ENCODE results near the gene RAI1.

RAI1 gene

GRCh38 chr17:17810084-17810894 is 129.0 kb downstream of the RAI1 start:
- ChIA-PET POLR2A (no interaction called here), CTCF (interaction anchor here (1.1 to 7.7 kb wide), 7 partner anchors 8 to 223 kb away, joined by 3 to 93 read pairs (median 17); no protein-coding TSS in a partner anchor)
- DNase-seq (ENCODE audit: extremely low spot score) = no peak
- TF ChIP-seq, protein P1, sequence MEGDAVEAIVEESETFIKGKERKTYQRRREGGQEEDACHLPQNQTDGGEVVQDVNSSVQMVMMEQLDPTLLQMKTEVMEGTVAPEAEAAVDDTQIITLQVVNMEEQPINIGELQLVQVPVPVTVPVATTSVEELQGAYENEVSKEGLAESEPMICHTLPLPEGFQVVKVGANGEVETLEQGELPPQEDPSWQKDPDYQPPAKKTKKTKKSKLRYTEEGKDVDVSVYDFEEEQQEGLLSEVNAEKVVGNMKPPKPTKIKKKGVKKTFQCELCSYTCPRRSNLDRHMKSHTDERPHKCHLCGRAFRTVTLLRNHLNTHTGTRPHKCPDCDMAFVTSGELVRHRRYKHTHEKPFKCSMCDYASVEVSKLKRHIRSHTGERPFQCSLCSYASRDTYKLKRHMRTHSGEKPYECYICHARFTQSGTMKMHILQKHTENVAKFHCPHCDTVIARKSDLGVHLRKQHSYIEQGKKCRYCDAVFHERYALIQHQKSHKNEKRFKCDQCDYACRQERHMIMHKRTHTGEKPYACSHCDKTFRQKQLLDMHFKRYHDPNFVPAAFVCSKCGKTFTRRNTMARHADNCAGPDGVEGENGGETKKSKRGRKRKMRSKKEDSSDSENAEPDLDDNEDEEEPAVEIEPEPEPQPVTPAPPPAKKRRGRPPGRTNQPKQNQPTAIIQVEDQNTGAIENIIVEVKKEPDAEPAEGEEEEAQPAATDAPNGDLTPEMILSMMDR (IDR thresholded peaks at IDR 0.05; ENCODE audit: control extremely low read depth, extremely low read depth, low read depth, missing control alignments) = no peak

DNA sequence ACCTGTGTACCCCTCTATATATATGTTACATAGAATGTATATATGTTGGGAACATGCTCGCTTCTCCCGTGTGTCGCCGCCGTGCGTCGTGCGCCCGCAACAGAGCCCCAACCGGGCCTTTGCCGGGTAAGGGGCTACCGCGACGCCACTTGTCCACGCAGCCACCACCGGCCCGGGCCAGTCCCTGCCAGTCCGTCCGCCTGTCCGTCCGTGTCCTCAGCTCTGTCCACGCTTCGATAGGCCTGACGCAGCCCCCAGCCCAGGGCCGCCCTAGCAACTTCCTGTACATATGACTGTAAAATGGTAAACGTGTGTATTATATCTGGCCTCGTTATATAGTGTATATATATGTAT is 129.6 kb downstream of the RAI1 start:
- POLR2A ChIA-PET = no interaction called here
- TF ChIP-seq, protein P1 (IDR thresholded peaks at IDR 0.05; ENCODE audit: control extremely low read depth, extremely low read depth, low read depth, missing control alignments) = no peak
- CTCF ChIA-PET = interaction anchor here (0.9 to 7.7 kb wide), 14 partner anchors 10 to 223 kb away, joined by 3 to 93 read pairs (median 10); no protein-coding TSS in a partner anchor
- no peak for DNase-seq (ENCODE audit: extremely low spot score)

DNA sequence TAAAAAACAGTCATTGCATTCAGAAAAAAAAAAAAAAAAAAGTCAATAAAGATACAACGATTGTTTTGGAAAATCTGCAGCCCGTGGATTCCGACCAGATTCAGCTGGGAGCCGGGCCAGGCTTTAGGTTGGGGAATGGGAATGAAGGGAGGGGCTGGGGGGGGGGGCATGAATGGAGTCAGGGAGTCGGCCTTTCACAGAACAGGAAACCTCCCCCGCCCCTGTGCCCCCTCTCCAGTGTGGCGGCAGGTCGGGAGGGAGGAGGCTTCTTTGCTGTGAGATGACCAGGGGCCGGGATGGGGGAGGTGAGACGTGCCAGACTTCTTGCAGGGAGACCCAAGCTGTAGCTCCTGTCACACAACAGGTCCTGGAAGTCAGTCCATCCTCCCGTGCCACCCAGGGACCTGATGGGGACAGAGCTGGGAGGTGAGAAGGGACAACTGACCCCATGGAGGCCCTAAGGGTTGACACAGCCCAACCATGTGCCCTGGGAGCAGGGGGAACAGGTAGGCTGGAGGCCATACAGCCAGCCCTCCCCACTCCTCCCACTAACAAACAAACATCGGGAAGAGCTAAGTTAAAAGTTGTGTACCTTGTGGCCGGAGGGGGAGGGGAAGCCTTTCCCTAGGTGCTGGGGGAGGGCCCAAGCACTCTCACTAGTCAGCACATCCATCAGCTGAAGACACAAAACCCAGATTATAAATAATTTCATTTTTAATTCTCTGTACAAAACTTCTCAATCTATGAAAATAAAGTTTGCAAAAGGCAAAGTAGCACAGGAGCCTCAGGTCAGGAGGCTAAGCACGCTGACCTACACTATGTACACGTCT is 130.3 kb downstream of the RAI1 start:
- TF ChIP-seq, protein P1 (IDR thresholded peaks at IDR 0.05; ENCODE audit: control extremely low read depth, extremely low read depth, low read depth, missing control alignments) = no peak
- POLR2A ChIA-PET = no interaction called here
- CTCF ChIA-PET = interaction anchor here (0.6 to 7.7 kb wide), 33 partner anchors 9 to 222 kb away, joined by 3 to 93 read pairs (median 5); partner anchors contain the start of genes DRC3 and TOM1L2
- DNase-seq (ENCODE audit: extremely low spot score) = no peak

DNA sequence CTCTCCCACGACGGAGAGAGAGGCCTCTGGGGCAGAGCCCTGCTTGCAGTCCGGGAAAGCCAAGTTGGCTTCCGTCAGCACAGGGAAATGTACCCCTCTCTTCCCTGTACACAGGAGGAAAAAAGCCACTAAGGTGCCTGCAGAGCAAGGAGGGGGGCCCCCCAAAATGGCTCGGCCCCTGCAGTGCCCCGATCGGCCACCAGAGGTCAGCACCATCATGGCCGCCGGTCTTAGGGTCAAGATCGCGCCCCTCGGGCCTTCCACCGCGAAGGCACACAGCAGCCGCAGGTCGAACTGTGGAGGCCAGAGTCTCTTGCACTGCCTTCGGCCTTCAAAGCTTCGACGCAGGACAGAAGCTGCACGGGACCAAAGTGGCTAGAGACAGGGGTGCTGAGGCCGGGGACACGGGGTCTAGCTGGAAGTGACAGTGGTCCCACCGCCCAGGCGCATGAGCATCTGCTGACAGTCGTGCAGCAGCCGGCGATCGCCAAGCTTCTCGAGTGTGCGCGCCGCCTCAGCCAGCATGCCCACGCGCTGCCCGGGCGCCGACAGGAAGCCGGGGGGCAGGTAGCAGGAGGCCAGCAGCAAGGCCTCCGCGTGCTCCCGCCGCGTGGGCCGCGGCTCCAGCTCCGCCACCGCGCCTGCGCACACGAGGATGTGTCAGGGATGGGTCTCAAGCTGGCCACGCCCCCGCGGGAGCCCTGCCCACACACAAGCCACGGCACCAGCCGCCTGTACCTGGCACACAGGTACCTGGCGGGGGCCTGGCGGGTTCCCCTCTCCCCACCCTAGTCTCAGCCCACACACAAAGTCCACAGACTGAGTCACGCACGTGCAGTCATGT is 131.2 kb downstream of the RAI1 start:
- CTCF ChIA-PET = interaction anchor here (0.6 to 7.7 kb wide), 29 partner anchors 8 to 221 kb away, joined by 3 to 93 read pairs (median 6); no protein-coding TSS in a partner anchor
- POLR2A ChIA-PET = no interaction called here
- DNase-seq (ENCODE audit: extremely low spot score) = peak; percentile 88
- TF ChIP-seq, protein P1 (IDR thresholded peaks at IDR 0.05; ENCODE audit: control extremely low read depth, extremely low read depth, low read depth, missing control alignments) = peak; percentile 99

- ChIA-PET CTCF (interaction anchor here (0.6 to 7.7 kb wide), 21 partner anchors 7 to 220 kb away, joined by 3 to 93 read pairs (median 9); partner anchors contain the start of gene SREBF1), POLR2A (no interaction called here)
- no peak for DNase-seq (ENCODE audit: extremely low spot score)
- TF ChIP-seq, protein P1 (IDR thresholded peaks at IDR 0.05; ENCODE audit: control extremely low read depth, extremely low read depth, low read depth, missing control alignments) = no peak
Observed at GRCh38 chr17:17813055-17813724, 131.9 kb downstream of the RAI1 start.

Measured in GM10248 (cell line).